MCF 10A (cell line): Measurements from ENCODE around the gene PTCRA. TPM values are rescaled to one million over a fixed set of nuclear protein-coding genes. Genes with fewer than 3 reads are reported as not detected.
"Not testable (repeated sequence)": the region's sequence is repeated elsewhere in the genome, so short reads cannot be mapped to it uniquely, and the experiment has no call there.

Source experiments
- BruUV-seq: library from RNA; stranded (reverse); fragments of 400-500 nt; replicated peaks from 2 replicates; lab custom pipeline; 2021; lab: Mats Ljungman, UMichigan
- CTCF ChIA-PET: fragments of 300-600 bp; sonication (Branson Sonifier 250); formaldehyde crosslinking; extraction: SDS; loops from one replicate; lab custom pipeline; 2021; ENCODE audit warnings: antibody characterized with exemption, inconsistent platforms; lab: Yijun Ruan, JAX
- POLR2A ChIA-PET: fragments of 300-600, 350-650 bp; sonication (Branson Sonifier 250); formaldehyde crosslinking; extraction: SDS; loops from one replicate; lab custom pipeline; 2020; ENCODE audit warnings: antibody characterized with exemption, inconsistent platforms; lab: Yijun Ruan, JAX
- DNase-seq: peaks from one replicate; pipeline ENCODE4 v3.0.0-alpha.2; 2018; ENCODE audit not compliant: unreplicated experiment
- H3K27ac Mint-ChIP-seq: one replicate; pipeline ENCODE4 v1.8.0; 2022; ENCODE audit warnings: mild to moderate bottlenecking, low read depth, mixed read lengths; ENCODE audit not compliant: unreplicated experiment
- H3K27me3 Mint-ChIP-seq: one replicate; pipeline ENCODE4 v1.8.0; 2022; ENCODE audit warnings: mixed read lengths; ENCODE audit not compliant: insufficient read depth, unreplicated experiment
- H3K36me3 Mint-ChIP-seq: one replicate; pipeline ENCODE4 v1.8.0; 2022; ENCODE audit warnings: mild to moderate bottlenecking, moderate library complexity, mixed read lengths; ENCODE audit not compliant: insufficient read depth, unreplicated experiment
- H3K4me1 Mint-ChIP-seq: one replicate; pipeline ENCODE4 v1.8.0; 2022; ENCODE audit warnings: mixed read lengths; ENCODE audit not compliant: insufficient read depth, unreplicated experiment
- H3K4me3 Mint-ChIP-seq: one replicate; pipeline ENCODE4 v1.8.0; 2022; ENCODE audit warnings: mild to moderate bottlenecking, moderate library complexity, mixed read lengths; ENCODE audit not compliant: unreplicated experiment
- H3K9me3 Mint-ChIP-seq: one replicate; pipeline ENCODE4 v1.8.0; 2022; ENCODE audit warnings: mixed read lengths; ENCODE audit not compliant: unreplicated experiment
- intact Hi-C: fragments of 100-400 bp; cut with micrococcal nuclease; formaldehyde crosslinking; loops from 2 replicates; pipeline ENCODE4 v1.14.1; 2022
- total RNA-seq: library from RNA; stranded (reverse); gene quantifications from 2 replicates; pipeline ENCODE4 v1.2.3, GENCODE V29; 2022
- TF ChIP-seq, protein P1 (sequence below): fragments of 200-600 bp; IDR thresholded peaks from one replicate; pipeline ENCODE4 v1.8.0; 2022; ENCODE audit warnings: antibody characterized with exemption, mild to moderate bottlenecking; ENCODE audit not compliant: unreplicated experiment

PTCRA gene
- total RNA-seq, 1 experiment from 2014 or later = not detected

- Mint-ChIP-seq H3K27me3 (no peaks in the 10 kb centered on the region), H3K4me3 (peak overlapping the region; percentile 89), H3K4me1 (no peaks in the 10 kb centered on the region), H3K36me3 (peaks cover 42% of the 10 kb centered on the region), H3K27ac (peak overlapping the region; percentile 80), H3K9me3 (no peaks in the 10 kb centered on the region)
- DNase-seq = no peak
- ChIA-PET POLR2A (interaction anchor here (0.5 to 5.7 kb wide), 18 partner anchors 9 to 597 kb away, joined by 3 to 89 read pairs (median 6); partner anchors contain the start of genes BICRAL, CNPY3, CUL7 and KLC4), CTCF (interaction anchor here (0.6 to 0.7 kb wide), 2 partner anchors 273 to 598 kb away, joined by 5 read pairs; no protein-coding TSS in a partner anchor)
- TF ChIP-seq, protein P1, sequence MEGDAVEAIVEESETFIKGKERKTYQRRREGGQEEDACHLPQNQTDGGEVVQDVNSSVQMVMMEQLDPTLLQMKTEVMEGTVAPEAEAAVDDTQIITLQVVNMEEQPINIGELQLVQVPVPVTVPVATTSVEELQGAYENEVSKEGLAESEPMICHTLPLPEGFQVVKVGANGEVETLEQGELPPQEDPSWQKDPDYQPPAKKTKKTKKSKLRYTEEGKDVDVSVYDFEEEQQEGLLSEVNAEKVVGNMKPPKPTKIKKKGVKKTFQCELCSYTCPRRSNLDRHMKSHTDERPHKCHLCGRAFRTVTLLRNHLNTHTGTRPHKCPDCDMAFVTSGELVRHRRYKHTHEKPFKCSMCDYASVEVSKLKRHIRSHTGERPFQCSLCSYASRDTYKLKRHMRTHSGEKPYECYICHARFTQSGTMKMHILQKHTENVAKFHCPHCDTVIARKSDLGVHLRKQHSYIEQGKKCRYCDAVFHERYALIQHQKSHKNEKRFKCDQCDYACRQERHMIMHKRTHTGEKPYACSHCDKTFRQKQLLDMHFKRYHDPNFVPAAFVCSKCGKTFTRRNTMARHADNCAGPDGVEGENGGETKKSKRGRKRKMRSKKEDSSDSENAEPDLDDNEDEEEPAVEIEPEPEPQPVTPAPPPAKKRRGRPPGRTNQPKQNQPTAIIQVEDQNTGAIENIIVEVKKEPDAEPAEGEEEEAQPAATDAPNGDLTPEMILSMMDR = no peak
- no TSS peak for BruUV-seq
- intact Hi-C loops = no loop called here
Measured at GRCh38 chr6:42891199-42891722, 24.6 kb upstream of the PTCRA start.

- POLR2A ChIA-PET, H3K27ac Mint-ChIP-seq, H3K4me1 Mint-ChIP-seq, BruUV-seq, H3K27me3 Mint-ChIP-seq, H3K9me3 Mint-ChIP-seq, intact Hi-C loops, H3K4me3 Mint-ChIP-seq, DNase-seq: not testable (repeated sequence)
- CTCF ChIA-PET = interaction anchor here (0.6 kb wide), 1 partner anchor 43 kb away, joined by 3 read pairs; no protein-coding TSS in a partner anchor
- peaks cover 15% of the 10 kb centered on the region for H3K36me3 Mint-ChIP-seq
Measured at GRCh38 chr6:42894041-42894828, 21.6 kb upstream of the PTCRA start.

DNA sequence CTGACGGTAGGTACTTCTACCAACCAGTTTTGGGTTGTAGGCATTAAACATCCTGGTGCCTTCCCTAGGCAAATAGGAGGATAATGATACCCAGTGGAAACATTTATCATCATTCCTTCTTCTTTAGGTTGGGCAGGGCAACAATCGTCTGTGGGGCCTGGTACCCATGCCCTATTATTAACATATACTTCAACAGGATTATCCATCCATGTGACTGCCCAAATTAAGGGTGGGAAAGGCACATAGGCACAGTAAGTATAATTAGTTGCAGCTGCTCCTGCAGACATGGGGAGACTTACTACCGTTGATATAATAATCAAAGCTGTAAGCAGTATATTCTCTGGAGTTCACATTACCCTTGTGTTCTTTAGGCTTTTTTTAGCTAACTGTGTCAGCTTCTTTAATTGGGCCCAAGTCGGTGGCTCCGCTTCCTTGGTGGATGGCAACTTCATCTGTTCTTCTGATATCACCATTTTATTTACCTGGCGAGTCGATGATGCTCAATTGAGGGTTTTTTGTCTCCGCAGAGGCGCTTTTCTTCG lies 19.6 kb upstream of the PTCRA start:
- intact Hi-C loops = no loop called here
- Mint-ChIP-seq H3K4me3 (no peak overlapping the region), H3K27me3 (no peaks in the 10 kb centered on the region), H3K4me1 (peaks cover 2% of the 10 kb centered on the region), H3K36me3 (no peaks in the 10 kb centered on the region), H3K27ac (no peak overlapping the region), H3K9me3 (no peaks in the 10 kb centered on the region)
- POLR2A ChIA-PET = interaction anchor here (1.6 kb wide), 1 partner anchor 33 kb away, joined by 3 read pairs; the partner anchor contains the start of gene CNPY3
- no TSS peak for BruUV-seq
- TF ChIP-seq, protein P1 = no peak
- CTCF ChIA-PET = no interaction called here
- no peak for DNase-seq

GRCh38 chr6:42898891-42899361 lies 16.9 kb upstream of the PTCRA start:
- no peaks in the 10 kb centered on the region for H3K9me3 Mint-ChIP-seq
- no peak overlapping the region for H3K4me3 Mint-ChIP-seq
- peaks cover 14% of the 10 kb centered on the region for H3K4me1 Mint-ChIP-seq
- ChIA-PET POLR2A (interaction anchor here (0.7 to 4.3 kb wide), 5 partner anchors 8 to 238 kb away, joined by 3 to 23 read pairs (median 3); partner anchors contain the start of genes KLC4 and RPL7L1), CTCF (interaction anchor here (0.7 to 2.1 kb wide), 9 partner anchors 14 to 240 kb away, joined by 3 to 6 read pairs (median 3); no protein-coding TSS in a partner anchor)
- intact Hi-C loops = loop anchor here (1.0 to 2.0 kb wide), 2 partner anchors 172 to 238 kb away; no protein-coding TSS in a partner anchor
- TF ChIP-seq, protein P1 = peak; percentile 84
- no peak overlapping the region for H3K27ac Mint-ChIP-seq
- no TSS peak for BruUV-seq
- H3K36me3 Mint-ChIP-seq = no peaks in the 10 kb centered on the region
- no peaks in the 10 kb centered on the region for H3K27me3 Mint-ChIP-seq
- DNase-seq = peak; percentile 65
